OCI-LY3 (cell line): Measurements from ENCODE around the gene PCDH15.

Source experiments
- CTCF ChIP-seq: fragments of 200-600, 300-600 bp; sonication (generic); IDR thresholded peaks from 2 replicates; pipeline ENCODE4 v1.5.1; 2014; ENCODE audit warnings: antibody characterized with exemption, low read length, low read depth
- EZH2phosphoT487 ChIP-seq: fragments of 200-600 bp; shearing (Covaris generic); IDR thresholded peaks from 2 replicates; pipeline ENCODE4 v1.6.1; 2018; ENCODE audit warnings: antibody characterized with exemption, mixed run types, low read depth

DNA sequence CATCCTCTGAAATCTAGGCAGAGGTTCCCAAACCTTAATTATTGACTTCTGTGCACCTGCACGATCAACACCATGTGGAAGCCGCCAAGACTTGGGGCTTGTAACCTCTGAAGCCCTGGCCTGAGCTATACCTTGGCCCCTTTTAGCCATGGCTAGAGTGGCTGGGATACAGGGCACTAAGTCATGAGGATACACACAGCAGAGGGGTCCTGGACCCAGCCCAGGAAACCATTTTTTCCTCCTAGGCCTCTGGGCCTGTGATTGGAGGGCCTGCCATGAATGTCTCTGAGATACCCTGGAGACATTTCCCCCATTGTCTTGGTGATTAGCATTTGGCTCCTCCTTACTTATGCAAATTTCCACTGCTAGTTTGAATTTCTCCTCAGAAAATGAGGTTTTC, 743.7 kb downstream of the PCDH15 start:
- no peak for TF ChIP-seq CTCF
- TF ChIP-seq EZH2phosphoT487 = no peak
